Stimulated activated CD8-positive, alpha-beta memory T cell treated with anti-CD3 and anti-CD28 coated beads, Interleukin-12 subunit alpha, Interleukin-12 subunit beta, amount 100 ng/mL, for 4 hours (primary cell): Measurements from ENCODE around the gene HOXD10.

ENCODE experiments used
- DNase-seq: peaks from one replicate; pipeline ENCODE4 v3.0.0-alpha.2; 2020; ENCODE audit warnings: low read depth

Gene HOXD10

GRCh38 chr2:176107731-176108181, 8.8 kb upstream of the HOXD10 start:
- DNase-seq, result no peak

GRCh38 chr2:176109192-176109901, 7.2 kb upstream of the HOXD10 start:
- no peak for DNase-seq

GRCh38 chr2:176109946-176110345, 6.6 kb upstream of the HOXD10 start:
- no peak for DNase-seq

- DNase-seq, result no peak
Measured at GRCh38 chr2:176110415-176111308, 5.9 kb upstream of the HOXD10 start.

GRCh38 chr2:176111309-176111663, 5.3 kb upstream of the HOXD10 start:
- DNase-seq, result no peak

- DNase-seq, result no peak
Measured at GRCh38 chr2:176111846-176112374, 4.7 kb upstream of the HOXD10 start.

- DNase-seq, result no peak
Measured at GRCh38 chr2:176112375-176113302, 3.9 kb upstream of the HOXD10 start.

GRCh38 chr2:176114120-176114929, 2.3 kb upstream of the HOXD10 start:
- DNase-seq, result no peak

GRCh38 chr2:176114930-176115625, 1.5 kb upstream of the HOXD10 start:
- DNase-seq, result no peak

- DNase-seq, result no peak
Measured at GRCh38 chr2:176117162-176117822, 714 bp downstream of the HOXD10 start.

- DNase-seq, result no peak
Measured at GRCh38 chr2:176117823-176118371, 1.3 kb downstream of the HOXD10 start.

GRCh38 chr2:176118601-176119339, 2.2 kb downstream of the HOXD10 start:
- DNase-seq, result no peak

- no peak for DNase-seq
Measured at GRCh38 chr2:176120364-176121189, 4.0 kb downstream of the HOXD10 start.

GRCh38 chr2:176121190-176122051, 4.8 kb downstream of the HOXD10 start:
- no peak for DNase-seq

GRCh38 chr2:176122052-176122682, 5.6 kb downstream of the HOXD10 start:
- no peak for DNase-seq

- DNase-seq, result no peak
Measured at GRCh38 chr2:176122683-176123410, 6.3 kb downstream of the HOXD10 start, which contains the start of gene HOXD9. Gene HOXD9, plus strand, starts transcription at chr2:176122719. Its CDS starts 50 bp downstream, at chr2:176122769.
